NT2/D1 (cell line): ENCODE results near the gene SCARB1.

ENCODE experiments used
- SUZ12 ChIP-seq: IDR thresholded peaks from 2 replicates; pipeline ENCODE4 v1.6.1; 2011; ENCODE audit not compliant: insufficient read length, insufficient read depth; ENCODE audit errors: extremely low read depth
- YY1 ChIP-seq: IDR thresholded peaks from 2 replicates; pipeline ENCODE4 v1.6.1; 2011; ENCODE audit not compliant: insufficient read length, insufficient read depth
- ZNF274 ChIP-seq: IDR thresholded peaks from 2 replicates; pipeline ENCODE4 v1.6.1; 2011; ENCODE audit warnings: mild to moderate bottlenecking, low read depth, low read length

- no peak for TF ChIP-seq SUZ12
- no peak for TF ChIP-seq YY1
- TF ChIP-seq ZNF274, result no peak
Observed at GRCh38 chr12:124771462-124772288, 92.0 kb downstream of the SCARB1 start.
